Non-pigmented ciliary epithelial cell (primary cell): Measurements from ENCODE around the gene MAPKAP1.

Experiments used
- DNase-seq: peaks from one replicate; pipeline ENCODE4 v3.0.0-alpha.2; 2010; ENCODE audit warnings: low read depth

The MAPKAP1 gene

GRCh38 chr9:125513668-125514413, 193.2 kb downstream of the MAPKAP1 start:
- DNase-seq: no peak

- DNase-seq: no peak
Measured at GRCh38 chr9:125513303-125513667, 193.7 kb downstream of the MAPKAP1 start.

- DNase-seq: no peak
Measured at GRCh38 chr9:125511789-125512660, 195.0 kb downstream of the MAPKAP1 start.

GRCh38 chr9:125510980-125511379, 196.0 kb downstream of the MAPKAP1 start:
- no peak for DNase-seq

- no peak for DNase-seq
Measured at GRCh38 chr9:125509476-125509875, 197.5 kb downstream of the MAPKAP1 start.

- DNase-seq: no peak
Measured at GRCh38 chr9:125508249-125508648, 198.8 kb downstream of the MAPKAP1 start.

GRCh38 chr9:125507226-125507625, 199.8 kb downstream of the MAPKAP1 start:
- DNase-seq: no peak

GRCh38 chr9:125505988-125506438, 201.0 kb downstream of the MAPKAP1 start:
- no peak for DNase-seq

GRCh38 chr9:125504616-125505015, 202.4 kb downstream of the MAPKAP1 start:
- DNase-seq: no peak

- DNase-seq: no peak
Measured at GRCh38 chr9:125497906-125498305, 209.1 kb downstream of the MAPKAP1 start.

GRCh38 chr9:125497478-125497877, 209.5 kb downstream of the MAPKAP1 start:
- DNase-seq: no peak

GRCh38 chr9:125496313-125496834, 210.6 kb downstream of the MAPKAP1 start:
- no peak for DNase-seq

GRCh38 chr9:125495172-125496119, 211.6 kb downstream of the MAPKAP1 start:
- no peak for DNase-seq

- no peak for DNase-seq
Measured at GRCh38 chr9:125494653-125494915, 212.4 kb downstream of the MAPKAP1 start.

GRCh38 chr9:125493881-125494652, 212.9 kb downstream of the MAPKAP1 start:
- no peak for DNase-seq

- DNase-seq: no peak
Measured at GRCh38 chr9:125493384-125493783, 213.6 kb downstream of the MAPKAP1 start.

GRCh38 chr9:125492719-125493118, 214.3 kb downstream of the MAPKAP1 start:
- DNase-seq: no peak

GRCh38 chr9:125487842-125488241, 219.2 kb downstream of the MAPKAP1 start:
- DNase-seq: no peak

- DNase-seq: no peak
Measured at GRCh38 chr9:125486576-125486975, 220.4 kb downstream of the MAPKAP1 start.

- DNase-seq: no peak
Measured at GRCh38 chr9:125486152-125486508, 220.9 kb downstream of the MAPKAP1 start.

GRCh38 chr9:125485471-125486151, 221.4 kb downstream of the MAPKAP1 start:
- no peak for DNase-seq
